ENCODE results near the gene PCED1A.
"Not testable (repeated sequence)": the region's sequence is repeated elsewhere in the genome, so short reads cannot be mapped to it uniquely, and the experiment has no call there.

Gene PCED1A

DNA sequence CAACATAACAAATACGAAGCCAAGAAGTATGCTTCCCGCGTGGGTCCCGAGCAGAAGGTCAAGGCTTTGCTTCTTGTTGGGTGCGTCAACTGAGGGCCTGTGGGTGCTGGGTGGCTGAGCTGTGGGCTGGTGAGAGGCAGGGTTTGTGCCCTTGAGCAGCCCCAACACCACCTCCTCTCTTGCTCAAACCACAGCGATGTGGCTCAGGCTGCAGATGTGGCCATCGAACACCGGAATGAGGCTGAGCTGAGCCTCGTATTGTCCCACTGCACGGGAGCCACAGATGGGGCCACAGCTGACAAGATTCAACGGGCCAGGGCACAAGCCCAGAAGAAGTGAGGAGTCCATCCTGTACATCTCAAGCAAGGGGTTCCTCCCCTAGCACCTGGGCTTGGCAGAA is 25.8 kb upstream of the PCED1A start:
- DNase-seq (ENCODE audit: low spot score): no peak

DNA sequence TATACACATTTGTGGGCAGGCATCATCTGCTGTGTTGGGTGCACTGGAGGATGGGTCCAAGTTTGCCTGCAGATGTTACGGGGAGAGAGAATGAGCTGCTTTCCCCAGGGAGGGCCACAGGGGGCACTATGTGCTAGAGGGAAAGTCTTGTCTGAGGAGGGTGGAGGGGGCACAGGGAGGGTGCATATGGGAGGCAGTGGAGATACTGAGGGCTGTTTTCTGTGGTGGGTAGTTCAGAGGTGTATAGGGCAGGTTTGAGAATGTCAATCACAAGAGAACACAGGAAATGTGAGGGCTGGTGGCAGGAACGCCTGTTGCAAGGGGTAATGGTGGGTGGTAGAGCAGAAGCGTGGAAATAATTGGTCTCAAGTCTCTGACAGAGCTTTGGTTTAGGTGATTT is 25.2 kb upstream of the PCED1A start:
- DNase-seq (ENCODE audit: low spot score): no peak

DNA sequence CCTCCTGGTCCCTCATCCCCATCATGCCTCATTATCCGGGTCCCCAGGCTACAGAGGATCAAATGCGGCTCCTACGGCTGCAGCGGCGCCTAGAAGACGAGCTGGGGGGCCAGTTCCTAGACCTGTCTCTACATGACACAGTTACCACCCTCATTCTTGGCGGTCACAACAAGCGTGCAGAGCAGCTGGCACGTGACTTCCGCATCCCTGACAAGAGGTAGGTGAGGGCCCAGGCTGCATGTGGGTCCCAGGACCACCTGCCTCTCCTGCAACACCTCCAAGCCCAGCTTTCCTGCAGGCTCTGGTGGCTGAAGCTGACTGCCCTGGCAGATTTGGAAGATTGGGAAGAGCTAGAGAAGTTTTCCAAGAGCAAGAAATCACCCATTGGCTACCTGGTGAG is 24.6 kb upstream of the PCED1A start:
- DNase-seq (ENCODE audit: low spot score): no peak

DNA sequence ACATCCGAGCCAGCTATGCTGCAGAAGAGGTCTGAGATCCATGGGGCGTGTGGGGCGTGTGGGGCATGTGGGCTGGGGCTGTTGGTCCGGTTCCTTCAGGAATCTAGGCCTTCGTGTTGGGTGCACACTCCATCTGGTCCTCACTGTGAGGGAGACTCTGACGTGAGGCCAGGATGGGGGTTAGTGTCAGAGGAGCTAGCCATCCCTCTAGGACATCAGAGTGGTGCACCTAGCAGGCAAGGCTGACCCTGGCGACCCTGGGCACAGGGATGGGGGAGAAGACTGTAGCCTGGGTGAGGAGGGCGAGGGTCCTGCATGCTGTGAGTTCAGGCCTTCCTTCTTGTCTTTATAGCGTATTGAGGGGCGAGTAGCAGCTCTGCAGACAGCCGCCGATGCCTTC is 24.2 kb upstream of the PCED1A start:
- DNase-seq (ENCODE audit: low spot score): no peak

DNA sequence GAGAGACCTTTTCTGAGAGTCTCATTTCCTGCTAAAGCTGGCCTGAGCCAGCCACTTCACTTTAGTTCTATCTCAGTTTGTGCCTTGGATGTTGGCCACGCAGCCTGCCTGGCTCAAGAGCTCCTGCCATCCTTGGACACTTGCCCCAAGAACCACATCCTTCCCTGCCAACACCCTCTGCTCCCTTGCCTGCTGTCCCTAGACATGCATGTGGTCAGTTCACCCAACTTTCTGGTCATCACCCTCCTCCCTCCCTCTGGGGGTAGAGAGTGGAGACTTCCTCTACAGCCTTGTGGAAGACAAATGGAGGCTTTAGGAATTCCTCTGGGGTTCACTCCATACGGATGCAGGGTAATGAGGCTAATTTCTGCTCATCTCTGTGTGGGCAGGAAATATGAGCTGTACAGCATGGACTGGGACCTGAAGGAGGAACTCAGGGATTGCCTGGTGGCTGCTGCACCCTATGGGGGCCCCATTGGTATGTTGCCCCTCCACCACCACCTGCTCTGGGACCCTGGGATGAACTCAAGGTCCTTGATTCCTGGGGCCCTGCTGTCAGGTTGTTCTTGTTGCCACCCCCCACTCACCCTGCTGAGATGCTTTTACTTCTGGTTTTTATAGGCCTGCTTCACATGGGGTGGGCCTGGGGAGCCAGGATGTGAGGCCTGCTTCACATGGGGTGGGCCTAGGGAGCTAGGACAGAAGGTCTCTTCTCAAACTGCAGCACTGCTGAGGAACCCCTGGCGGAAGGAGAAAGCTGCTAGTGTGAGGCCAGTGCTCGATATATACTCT is 19.1 kb upstream of the PCED1A start:
- DNase-seq (ENCODE audit: low spot score): no peak

DNA sequence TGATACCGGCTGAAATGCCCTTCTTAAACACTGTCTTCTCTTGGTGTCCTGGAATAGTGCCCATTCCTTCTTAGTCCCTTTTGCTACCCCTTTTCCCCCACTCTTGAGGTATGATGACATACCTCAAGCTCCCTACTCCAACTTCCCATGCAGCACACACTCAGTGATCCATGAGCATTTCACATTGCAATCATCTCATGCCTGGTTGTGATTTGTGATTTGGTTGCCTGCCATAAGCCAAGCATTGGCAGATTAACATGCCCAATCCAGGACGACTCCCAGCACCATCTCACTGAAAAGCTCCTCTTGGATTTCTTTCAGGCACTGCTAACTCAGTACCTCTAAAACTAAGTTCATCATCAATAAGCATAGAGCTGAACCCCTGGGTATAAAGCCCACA is 18.1 kb upstream of the PCED1A start:
- DNase-seq (ENCODE audit: low spot score): no peak

DNA sequence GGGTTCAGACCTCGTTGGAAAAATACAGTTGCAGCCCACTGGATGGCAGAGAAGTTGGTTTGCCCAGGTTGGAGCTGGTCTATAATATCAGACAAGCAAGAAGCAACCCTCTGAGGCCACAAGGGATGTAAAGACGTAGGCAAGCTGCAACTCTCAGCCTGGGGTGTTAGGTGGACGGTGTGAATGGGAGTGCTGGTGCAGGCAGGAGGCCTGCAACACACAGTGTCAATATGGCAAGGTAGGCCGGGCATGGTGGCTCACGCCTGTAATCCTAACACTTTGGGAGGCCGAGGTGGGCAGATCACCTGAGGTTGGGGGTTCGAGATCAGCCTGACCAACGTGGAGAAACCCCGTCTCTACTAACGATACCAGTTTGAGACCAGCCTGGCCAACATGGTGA is 10.6 kb upstream of the PCED1A start:
- no peak for DNase-seq (ENCODE audit: low spot score)

DNA sequence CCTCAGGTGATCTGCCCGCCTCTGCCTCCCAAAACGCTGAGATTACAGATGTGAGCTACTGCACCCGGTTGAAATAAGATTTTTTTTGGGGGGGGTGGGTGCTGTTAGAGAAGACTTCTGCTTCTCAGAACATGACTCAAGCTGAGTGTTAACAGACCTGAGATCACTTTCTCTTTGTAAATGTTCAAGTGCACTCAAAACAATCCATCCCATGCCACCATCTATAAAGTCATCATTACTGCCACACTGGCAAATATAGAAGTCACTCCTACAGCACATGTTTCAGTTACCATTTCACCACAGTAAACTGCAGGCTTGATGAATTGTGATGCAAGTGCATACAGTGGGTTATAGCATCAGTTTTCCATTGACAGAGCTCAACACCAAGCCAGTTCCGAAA is 9.1 kb upstream of the PCED1A start:
- DNase-seq (ENCODE audit: low spot score): no peak

DNA sequence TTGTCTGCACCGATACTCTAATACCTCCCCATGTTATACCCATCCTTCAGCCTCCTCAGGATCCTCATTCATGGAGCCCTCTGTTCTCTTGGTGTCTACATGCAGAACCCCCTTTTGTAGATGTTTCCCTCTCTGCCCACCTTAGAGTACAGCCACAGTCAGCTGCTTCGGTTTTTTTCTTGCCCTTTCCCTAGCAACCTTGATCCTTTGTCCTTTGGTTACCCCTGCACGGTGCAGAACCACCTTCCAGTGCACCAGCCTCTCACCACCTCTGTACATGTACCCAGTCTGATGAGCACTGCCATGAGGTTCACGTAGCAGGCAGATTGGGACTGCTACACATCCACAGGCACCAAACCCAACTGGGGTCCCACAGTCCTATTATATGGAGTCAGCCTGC is 7.3 kb upstream of the PCED1A start:
- no peak for DNase-seq (ENCODE audit: low spot score)

DNA sequence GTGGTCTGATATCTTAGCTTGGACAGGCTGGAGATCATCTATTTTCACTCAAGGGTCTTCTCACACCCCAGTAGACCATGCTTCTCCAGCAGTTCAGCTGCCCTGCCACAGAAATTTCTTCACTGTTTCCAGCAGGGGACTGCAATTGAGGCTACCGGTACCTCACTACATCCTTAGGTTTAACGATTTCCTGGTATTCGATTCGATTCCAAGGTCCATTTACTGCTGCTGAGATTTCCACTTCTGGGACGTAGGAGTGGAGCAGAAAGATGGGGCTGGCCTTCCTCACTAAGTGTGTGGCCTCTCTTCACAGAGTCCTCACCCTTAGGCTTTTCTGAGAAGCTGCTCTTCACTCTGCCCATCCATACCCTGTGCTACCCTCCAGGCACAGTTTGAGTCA is 6.2 kb upstream of the PCED1A start:
- no peak for DNase-seq (ENCODE audit: low spot score)

DNA sequence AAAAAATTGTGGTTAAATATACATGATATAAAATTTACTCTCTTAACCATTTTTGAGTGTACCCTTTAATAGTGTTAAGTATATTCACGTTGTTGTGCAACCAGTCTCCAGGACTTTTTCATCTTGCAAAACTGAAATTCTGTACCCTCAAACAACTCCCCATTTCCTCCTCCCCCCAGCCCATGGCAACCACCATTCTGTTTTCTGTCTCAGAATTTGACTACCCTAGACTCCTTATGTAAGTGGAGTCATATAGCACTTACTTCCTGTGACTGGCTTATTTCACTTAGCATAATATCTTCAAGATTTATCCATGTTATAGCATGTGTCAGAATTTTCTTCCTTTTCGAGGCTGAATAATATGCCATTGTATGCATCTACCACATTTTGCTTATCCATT is 5.2 kb upstream of the PCED1A start:
- DNase-seq (ENCODE audit: low spot score): no peak

DNA sequence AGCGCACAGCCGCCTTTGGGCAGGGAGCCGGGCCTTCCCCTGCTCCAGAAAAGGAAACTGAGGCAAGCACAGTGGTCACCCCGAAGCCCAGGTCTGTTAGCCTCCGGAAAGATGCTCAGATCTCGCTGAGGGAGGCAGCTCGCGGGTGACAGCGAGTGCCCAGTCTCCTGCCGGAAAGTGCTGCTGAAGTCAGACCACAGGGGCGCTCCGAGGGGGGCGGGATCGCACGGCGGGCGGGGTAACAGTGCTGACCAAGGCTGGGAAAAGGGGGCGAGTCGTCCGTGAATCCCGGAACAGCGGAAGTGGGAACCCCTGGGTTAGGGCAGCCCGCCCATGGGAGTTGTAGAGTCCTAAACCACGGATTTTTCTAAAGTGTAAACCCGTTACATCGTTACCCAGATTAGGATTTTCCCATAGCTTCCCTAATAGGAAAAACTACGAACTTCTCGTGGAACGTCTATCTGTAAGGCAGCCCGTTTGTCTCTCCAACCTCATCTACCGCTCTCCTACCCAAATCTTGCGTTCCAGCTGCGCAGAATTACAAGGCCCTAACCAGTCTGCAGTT is 594 bp upstream of the PCED1A start:
- peak; percentile 35 for DNase-seq (ENCODE audit: low spot score)

DNA sequence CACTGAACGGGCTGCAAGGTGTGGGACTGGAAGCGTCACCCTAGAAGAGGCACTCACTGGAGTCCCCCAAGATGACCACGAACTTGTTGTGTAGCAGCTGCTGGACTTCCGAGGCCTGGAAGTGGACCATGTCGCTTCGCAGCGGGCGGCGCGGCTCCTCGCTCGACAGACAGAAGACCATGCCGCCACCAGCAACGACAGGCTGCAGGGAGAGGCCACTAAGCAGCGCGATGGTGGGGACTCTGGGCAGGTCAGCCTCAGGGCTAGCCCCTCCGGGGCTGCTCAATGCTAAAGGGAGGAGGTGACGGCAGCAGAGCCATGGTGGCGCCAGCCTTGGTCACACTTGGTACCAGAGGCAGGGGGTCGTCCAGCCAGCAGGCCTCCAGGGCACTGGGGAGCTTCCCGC is 720 bp downstream of the PCED1A start:
- no peak for DNase-seq (ENCODE audit: low spot score)

DNA sequence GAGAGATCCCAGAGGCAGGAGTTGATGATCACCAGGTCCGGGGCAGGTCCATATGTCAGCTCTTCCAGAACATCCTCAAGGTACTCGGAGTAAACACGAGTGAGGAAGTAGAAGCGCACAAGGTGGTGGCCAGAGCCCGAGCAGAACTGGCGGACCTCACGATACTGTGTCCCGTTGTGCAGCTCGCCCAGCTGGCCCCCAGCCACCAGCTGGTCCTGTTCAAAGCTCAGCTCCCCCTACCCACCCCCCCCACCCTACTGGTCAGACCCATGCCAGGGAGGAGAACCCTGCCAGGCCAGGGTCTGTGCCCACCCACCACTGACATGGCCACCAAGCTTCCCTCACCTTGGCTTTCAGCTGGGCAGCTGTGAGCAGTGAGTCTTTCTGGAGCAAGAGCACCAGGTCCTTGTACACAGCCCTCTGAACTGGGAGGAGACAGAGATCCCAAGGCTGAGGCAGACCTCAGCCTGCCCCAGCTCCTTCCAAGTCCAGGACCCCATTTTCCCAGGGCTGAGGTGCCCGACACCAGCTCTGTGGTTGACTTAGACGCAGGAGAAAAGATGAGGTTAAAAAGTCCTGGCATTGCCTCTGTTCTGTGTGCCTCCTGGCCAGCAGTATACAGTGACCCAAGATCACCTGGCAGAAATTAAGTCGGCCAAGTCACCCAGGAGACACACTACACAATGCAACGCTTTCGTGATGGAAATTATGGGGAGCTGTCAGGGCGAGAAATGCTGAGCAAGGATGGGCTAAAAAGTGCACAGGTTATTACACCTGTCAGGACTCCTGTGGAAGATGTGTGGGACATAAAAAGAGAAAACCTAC is 1.4 kb downstream of the PCED1A start:
- no peak for DNase-seq (ENCODE audit: low spot score)

DNA sequence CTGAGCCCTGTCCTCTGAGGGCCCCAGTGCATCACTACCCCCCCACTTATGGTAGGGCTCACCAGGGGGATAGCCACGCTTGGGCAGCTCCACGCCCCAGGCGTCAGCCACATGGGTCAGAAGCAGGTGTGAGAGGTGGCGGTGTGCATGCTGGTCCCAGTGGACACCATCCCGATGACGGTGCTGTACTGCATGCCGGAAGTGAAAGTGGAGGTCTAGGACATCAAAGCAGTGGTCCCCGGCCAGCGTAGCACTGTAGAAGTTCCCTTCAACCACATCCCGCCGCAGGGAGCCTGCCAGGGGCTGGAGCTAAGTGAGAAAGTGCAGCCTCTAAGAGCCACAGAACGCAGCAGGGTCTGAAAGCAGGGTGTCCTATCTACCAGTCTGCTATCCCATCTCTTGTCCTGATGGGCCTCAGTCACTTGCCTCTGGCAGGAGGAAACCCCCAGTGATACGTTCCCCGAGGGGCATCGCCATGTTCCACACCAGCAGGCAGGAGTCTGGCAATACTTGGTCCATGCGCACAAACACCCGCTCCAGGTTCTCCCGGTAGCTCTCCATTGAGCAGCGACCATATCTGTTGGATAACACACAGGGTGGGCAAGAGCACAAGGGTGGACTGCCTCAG is 2.2 kb downstream of the PCED1A start:
- DNase-seq (ENCODE audit: low spot score): no peak

DNA sequence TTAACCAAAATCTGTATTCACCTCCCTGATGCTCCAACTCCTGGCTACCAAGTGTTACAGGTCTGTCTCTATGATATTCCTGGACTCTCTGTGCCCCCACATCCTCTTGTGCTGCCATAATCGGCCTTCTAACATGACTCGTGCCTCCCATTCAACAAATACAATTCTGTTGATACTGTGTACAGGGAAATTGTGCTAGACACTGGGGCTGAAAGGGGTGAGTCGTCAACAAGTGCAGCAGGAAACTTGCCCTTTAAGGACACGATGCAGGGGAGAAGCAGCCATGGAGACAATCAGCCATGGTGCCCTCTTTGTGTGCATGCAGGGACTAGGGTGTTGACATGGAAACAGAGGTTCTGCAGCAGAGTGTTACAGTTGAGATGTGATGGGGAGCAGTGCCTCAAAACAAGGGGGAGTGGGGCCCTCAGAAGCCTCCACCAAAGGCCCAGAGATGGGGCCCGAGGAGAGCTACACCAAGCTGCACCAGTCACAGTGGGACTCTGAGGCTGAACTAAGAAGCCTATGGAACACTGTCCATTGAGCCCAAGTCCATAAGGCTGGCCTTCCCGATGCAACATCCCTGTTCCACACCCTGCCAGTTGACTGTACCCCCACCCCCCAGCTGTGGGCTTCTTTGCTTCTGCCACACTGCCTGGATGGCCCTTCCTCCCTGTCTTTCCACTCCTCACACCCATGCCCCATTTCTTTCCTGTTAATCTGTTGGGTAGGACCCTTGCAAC is 3.1 kb downstream of the PCED1A start:
- DNase-seq (ENCODE audit: low spot score): no peak

DNA sequence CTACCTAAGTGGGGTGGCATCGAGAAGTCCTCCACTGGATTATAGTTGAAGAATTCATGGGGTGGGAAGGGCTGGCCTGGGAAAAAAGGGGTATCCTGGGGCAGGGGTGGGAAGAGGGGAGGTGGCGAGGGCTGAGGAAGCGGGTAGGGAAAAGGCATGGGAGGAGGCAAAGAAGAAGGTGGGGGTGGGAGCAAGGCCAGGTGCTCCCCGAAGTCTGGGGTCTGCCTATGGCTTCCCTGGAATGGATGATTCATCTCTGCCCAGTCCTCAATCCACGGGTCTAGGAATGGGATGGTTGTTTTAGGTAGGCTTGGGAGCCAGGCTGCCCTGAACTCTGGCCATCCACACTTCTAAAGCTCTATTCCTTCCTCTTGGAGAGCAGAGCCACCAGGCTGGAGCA is 4.4 kb downstream of the PCED1A start:
- DNase-seq (ENCODE audit: low spot score): no peak

DNA sequence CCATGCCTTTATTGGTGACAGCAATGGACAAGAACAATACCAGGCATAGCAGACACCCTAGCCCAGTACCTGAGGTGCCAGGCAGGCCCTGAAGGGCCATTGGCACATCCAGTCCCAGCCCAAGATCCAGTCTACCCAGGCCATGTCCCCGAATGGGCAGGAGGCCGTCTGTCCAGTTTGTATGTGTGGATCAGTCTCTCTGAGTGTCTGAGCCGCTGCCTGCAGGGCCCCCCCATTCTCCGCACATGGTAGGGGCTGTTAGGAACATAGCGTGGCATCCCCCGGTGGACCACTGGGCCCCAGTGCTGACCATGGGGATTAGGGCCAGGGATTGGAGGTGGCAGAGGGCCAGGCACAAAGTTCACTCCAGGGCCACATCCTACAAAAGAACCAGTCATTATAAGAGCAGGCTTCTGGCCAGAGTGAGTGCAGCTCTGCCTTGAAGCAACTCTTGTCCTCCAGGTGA is 5.1 kb downstream of the PCED1A start:
- no peak for DNase-seq (ENCODE audit: low spot score)

DNA sequence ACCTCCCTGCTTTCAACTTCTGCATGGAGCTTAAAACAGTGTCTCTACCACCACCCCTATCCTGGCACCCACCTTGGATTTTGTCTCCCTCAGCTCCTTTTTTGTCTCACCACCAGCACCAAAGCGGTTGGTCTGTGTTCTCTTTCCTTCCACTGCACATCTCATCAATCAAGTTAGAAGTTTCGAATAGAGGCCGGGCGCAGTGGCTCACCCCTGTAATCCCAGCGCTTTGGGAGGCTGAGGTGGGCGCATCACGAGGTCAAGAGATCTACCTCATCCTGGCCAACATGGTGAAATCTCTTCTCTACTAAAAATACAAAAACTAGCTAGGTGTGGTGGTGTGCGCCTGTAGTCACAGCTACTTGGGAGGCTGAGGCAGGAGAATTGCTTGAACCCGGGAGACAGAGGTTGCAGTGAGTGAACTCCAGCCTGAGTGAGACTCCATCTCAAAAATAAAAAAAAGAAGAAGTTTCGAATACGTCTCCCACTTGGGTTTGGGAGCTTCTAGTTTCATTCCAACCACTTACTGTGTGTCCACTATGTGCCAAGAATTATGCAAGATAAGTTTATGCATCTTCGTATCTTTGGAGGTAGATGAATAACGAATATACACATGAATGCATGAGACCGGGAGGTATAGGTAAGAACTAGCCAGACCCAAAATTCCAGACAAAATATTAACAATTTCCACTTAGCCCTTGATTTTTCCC is 5.9 kb downstream of the PCED1A start:
- DNase-seq (ENCODE audit: low spot score): no peak

DNA sequence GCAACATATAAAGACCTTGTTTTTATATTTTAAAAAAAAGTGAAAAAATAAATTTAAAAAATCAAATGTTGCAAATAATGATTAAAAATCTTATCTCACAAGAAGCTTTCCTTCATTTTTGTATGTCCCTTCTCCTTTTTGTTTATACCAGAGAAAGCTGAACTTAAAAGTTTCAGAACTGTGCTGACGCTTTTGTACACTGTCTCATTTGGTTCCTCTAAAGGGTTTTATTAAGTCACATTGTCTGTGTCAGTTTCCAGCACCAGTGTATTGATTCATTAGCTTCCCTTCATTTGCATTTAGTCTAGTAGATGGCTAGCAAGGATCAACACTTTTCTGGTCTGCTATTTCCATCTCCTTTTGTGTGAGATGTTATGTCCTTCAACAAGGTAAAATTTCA is 6.7 kb downstream of the PCED1A start:
- DNase-seq (ENCODE audit: low spot score): no peak

DNA sequence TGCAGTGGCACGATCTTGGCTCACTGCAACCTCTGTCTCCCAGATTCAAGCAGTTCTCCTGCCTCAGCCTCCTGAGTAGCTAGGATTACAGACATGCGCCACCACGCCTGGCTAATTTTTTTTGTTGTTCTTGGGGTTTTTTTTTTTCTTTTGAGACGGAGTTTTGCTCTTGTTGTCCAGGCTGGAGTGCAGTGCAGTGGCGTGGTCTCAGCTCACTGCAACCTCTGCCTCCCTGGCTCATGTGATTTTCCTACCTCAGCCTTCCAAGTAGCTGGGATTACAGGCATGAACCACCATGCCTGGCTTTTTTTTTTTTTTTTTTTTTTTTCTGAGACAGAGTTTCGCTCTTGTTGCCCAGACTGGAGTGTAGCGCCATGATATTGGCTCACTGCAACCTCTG is 9.2 kb downstream of the PCED1A start:
- not testable (repeated sequence) for DNase-seq (ENCODE audit: low spot score)
